Activated B cell treated with CpG ODN at 0.5 μM for 24 hours (primary cell): Measurements from ENCODE around the gene SPATA24. TPM values are rescaled to one million over a fixed set of nuclear protein-coding genes. Genes with fewer than 3 reads are reported as not detected.

Experiments used
- ATAC-seq: fragments of 200-7000 bp; cut with Tn5 transposase; one replicate; pipeline ENCODE4 v1.10.0; 2021; ENCODE audit warnings: low read depth, mild to moderate bottlenecking, moderate library complexity
- CTCF ChIA-PET: fragments of 350-600 bp; sonication (Branson Sonifier 250); formaldehyde crosslinking; loops from one replicate; lab custom pipeline; 2021; ENCODE audit warnings: antibody characterized with exemption; lab: Charles Lee
- POLR2A ChIA-PET: fragments of 350-600 bp; sonication (Branson Sonifier 250); formaldehyde crosslinking; loops from one replicate; lab custom pipeline; 2021; ENCODE audit warnings: antibody characterized with exemption; lab: Charles Lee
- DNase-seq: peaks from one replicate; pipeline ENCODE4 v3.0.0; 2022
- H3K27ac Mint-ChIP-seq: one replicate; pipeline ENCODE4 v1.8.0; 2020; ENCODE audit warnings: mixed read lengths
- H3K27me3 Mint-ChIP-seq: one replicate; pipeline ENCODE4 v1.8.0; 2021; ENCODE audit warnings: mixed read lengths
- H3K36me3 Mint-ChIP-seq: one replicate; pipeline ENCODE4 v1.8.0; 2021; ENCODE audit warnings: low read depth, mixed read lengths
- H3K4me1 Mint-ChIP-seq: one replicate; pipeline ENCODE4 v1.8.0; 2021; ENCODE audit warnings: mixed read lengths
- H3K4me3 Mint-ChIP-seq: one replicate; pipeline ENCODE4 v1.8.0; 2020; ENCODE audit warnings: mild to moderate bottlenecking, mixed read lengths
- H3K9me3 Mint-ChIP-seq: one replicate; pipeline ENCODE4 v1.8.0; 2020; ENCODE audit warnings: mixed read lengths
- intact Hi-C: fragments of 100-400 bp; cut with micrococcal nuclease; formaldehyde crosslinking; loops from one replicate; pipeline ENCODE4 v1.15.1; 2024
- total RNA-seq: library from RNA; stranded (reverse); gene quantifications from 2 replicates; pipeline ENCODE4 v1.2.3, GENCODE V29; 2022
- TF ChIP-seq, protein P1 (sequence below): fragments of 200-600 bp; IDR thresholded peaks from one replicate; pipeline ENCODE4 v1.8.0; 2022; ENCODE audit warnings: antibody characterized with exemption, mild to moderate bottlenecking

Gene SPATA24
- total RNA-seq, 1 donor from 2014 or later = 6.4 TPM

DNA sequence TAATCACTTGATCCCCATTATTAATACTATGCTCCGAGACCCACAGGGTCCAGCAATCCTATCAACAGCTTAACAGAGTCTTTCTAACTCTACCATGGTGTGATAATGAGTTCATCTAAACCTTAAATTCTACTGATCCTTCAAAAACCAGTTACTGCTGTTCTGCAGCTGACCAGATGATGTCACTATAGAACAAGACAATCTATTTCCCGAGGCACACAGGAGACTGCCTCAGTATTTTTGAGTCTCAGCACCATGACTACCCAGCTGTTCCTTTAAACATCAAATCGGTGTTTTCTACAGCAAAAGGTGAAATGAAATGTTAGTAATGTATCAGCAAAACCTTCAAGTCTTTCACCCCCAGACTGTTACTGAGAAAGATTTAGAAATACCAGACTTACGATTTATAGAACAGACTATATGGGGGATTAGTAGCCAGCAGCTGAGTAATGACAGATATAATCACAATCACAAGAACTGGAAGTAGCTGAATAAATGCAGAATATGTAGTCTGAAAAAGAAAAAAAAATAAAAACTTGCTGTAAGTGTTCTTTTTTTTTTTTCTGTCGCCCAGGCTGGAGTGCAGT is 18.5 kb upstream of the SPATA24 start:
- ATAC-seq (peak; percentile 99), DNase-seq (no peak)
- Mint-ChIP-seq H3K27me3 (no peaks in the 10 kb centered on the region), H3K27ac (no peak overlapping the region), H3K9me3 (no peaks in the 10 kb centered on the region), H3K4me3 (no peak overlapping the region), H3K4me1 (peaks cover 5% of the 10 kb centered on the region), H3K36me3 (peaks cover 39% of the 10 kb centered on the region)
- CTCF ChIA-PET = interaction anchor here (0.6 to 8.6 kb wide), 25 partner anchors 13 to 547 kb away, joined by 3 to 131 read pairs (median 4); partner anchors contain the start of genes DNAJC18 and PAIP2
- POLR2A ChIA-PET = interaction anchor here (0.6 to 1.6 kb wide), 4 partner anchors 17 to 142 kb away, joined by 3 to 5 read pairs (median 4); partner anchors contain the start of gene DNAJC18
- intact Hi-C loops = loop anchor here (1.0 to 5.0 kb wide), 9 partner anchors 15 to 442 kb away; no protein-coding TSS in a partner anchor
- TF ChIP-seq, protein P1, sequence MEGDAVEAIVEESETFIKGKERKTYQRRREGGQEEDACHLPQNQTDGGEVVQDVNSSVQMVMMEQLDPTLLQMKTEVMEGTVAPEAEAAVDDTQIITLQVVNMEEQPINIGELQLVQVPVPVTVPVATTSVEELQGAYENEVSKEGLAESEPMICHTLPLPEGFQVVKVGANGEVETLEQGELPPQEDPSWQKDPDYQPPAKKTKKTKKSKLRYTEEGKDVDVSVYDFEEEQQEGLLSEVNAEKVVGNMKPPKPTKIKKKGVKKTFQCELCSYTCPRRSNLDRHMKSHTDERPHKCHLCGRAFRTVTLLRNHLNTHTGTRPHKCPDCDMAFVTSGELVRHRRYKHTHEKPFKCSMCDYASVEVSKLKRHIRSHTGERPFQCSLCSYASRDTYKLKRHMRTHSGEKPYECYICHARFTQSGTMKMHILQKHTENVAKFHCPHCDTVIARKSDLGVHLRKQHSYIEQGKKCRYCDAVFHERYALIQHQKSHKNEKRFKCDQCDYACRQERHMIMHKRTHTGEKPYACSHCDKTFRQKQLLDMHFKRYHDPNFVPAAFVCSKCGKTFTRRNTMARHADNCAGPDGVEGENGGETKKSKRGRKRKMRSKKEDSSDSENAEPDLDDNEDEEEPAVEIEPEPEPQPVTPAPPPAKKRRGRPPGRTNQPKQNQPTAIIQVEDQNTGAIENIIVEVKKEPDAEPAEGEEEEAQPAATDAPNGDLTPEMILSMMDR = no peak

DNA sequence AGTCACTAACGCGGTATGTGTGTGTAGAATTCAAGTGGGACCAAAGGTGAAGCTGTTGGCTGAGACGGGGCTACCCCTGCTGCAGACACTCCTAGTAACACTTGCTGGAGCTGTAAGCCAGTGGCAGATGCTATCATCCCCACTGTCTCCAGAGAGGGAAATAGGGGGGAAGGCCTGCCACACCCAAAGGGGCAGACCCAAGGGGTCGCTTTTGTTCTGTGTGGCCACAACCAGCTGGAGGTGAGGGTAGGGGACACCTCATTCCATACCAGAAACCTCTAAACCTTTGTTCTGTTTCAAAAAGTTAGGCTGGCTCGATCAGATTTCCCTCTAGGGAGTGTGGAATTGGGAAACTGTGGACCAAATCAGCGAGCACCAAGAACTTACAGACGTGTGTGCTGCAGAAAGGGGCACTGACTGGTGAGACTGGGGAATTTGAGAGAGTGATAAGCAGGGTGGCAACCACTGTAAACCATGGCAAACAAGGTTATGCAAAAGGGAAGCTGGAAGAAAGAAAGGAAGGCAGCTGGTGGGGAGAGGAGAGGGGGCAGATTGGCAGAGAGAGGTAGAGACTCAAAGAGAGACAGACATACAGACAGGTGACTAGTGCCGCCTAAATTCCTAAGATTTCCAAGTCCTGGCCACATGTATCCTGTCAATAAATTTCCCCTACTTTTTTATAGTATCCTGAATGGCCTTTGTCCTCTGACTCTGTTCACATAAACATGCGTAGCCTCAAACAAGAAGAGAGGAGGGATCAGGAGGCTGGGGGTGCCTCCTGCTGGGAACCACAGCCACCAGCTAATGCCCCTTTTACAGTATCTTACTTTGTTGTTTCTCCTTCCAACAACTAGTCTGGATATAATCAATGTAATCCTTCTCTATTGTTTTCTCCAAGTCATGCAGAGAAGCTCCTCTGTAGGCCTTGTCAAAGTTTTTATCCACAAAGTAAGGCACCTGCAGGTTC is 15.6 kb upstream of the SPATA24 start:
- Mint-ChIP-seq H3K36me3 (peaks cover 28% of the 10 kb centered on the region), H3K27ac (no peak overlapping the region), H3K9me3 (no peaks in the 10 kb centered on the region), H3K4me1 (peaks cover 5% of the 10 kb centered on the region), H3K27me3 (no peaks in the 10 kb centered on the region), H3K4me3 (no peak overlapping the region)
- ATAC-seq = no peak
- ChIA-PET POLR2A (no interaction called here), CTCF (interaction anchor here (0.9 to 8.6 kb wide), 4 partner anchors 10 to 216 kb away, joined by 3 to 131 read pairs (median 5); no protein-coding TSS in a partner anchor)
- intact Hi-C loops = loop anchor here (5.0 kb wide), 1 partner anchor 193 kb away; no protein-coding TSS in a partner anchor
- TF ChIP-seq, protein P1 = no peak
- no peak for DNase-seq

DNA sequence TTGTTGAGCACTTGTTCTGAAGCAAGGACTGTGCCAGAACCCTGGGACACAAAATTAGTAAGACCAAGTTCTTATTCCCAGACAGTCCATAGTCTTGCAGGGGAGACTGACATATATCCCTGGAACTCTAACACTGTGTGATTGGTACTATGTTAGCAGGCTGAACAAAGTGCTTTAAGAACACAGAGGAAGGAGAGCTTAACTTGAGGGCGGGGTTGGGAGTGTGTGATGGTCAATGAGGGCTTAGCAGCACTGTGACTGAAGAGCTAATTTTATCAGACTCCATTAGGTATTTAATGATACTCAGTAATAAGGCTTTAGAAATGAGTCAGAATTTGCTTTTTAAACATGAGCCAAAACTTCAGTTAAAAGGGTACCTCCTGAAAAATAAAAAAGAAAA is 14.9 kb upstream of the SPATA24 start:
- POLR2A ChIA-PET = no interaction called here
- peaks cover 5% of the 10 kb centered on the region for H3K4me1 Mint-ChIP-seq
- TF ChIP-seq, protein P1 = no peak
- CTCF ChIA-PET = interaction anchor here (0.9 to 8.6 kb wide), 2 partner anchors 97 to 215 kb away, joined by 3 to 131 read pairs; no protein-coding TSS in a partner anchor
- H3K4me3 Mint-ChIP-seq = no peak overlapping the region
- intact Hi-C loops = no loop called here
- no peak for DNase-seq
- H3K36me3 Mint-ChIP-seq = peaks cover 24% of the 10 kb centered on the region
- H3K27me3 Mint-ChIP-seq = no peaks in the 10 kb centered on the region
- H3K9me3 Mint-ChIP-seq = no peaks in the 10 kb centered on the region
- ATAC-seq = no peak
- H3K27ac Mint-ChIP-seq = no peak overlapping the region

DNA sequence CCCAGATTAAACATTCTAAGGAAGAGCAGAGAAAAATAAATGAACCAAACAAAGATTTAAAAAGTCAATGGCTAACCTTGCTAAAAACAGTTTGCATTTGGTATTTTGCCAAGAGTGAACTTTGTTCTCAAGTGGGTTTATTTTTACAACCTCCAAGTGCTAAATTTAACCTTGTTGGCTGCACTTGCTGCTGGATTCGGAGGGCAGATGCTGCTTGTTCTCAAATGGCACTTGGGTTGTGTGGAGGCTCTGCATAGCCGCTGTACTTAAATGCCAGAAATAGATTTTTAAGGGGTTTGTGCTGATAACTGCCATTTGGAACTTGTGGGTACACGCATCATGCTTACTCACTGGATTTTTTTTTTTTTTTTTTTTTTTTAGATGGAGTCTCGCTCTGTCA is 13.3 kb upstream of the SPATA24 start:
- Mint-ChIP-seq H3K4me3 (no peak overlapping the region), H3K4me1 (peaks cover under 1% of the 10 kb centered on the region), H3K27me3 (no peaks in the 10 kb centered on the region), H3K9me3 (no peaks in the 10 kb centered on the region), H3K27ac (no peak overlapping the region), H3K36me3 (peaks cover 23% of the 10 kb centered on the region)
- ATAC-seq = no peak
- TF ChIP-seq, protein P1 = no peak
- intact Hi-C loops = no loop called here
- POLR2A ChIA-PET = no interaction called here
- CTCF ChIA-PET = no interaction called here
- DNase-seq = no peak

DNA sequence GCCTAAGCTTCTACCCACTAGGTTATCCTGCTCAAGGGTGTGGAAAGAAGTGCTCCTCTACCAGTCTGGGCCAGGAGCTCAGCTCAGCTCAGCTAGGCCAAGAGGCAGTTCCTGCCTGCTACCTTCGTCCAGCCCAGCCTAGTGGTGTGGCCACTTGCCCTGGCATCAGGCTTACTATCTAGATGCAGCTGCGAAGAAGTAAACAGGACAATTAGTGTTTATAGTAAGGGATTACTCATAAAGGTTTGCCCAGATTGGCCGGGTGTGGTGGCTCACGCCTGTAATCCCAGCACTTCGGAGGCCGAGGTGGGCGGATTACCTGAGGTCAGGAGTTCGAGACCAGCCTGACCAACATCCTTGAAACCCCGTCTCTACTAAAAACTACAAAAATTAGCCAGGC is 12.8 kb upstream of the SPATA24 start:
- ATAC-seq (no peak), DNase-seq (no peak)
- Mint-ChIP-seq H3K4me1 (no peaks in the 10 kb centered on the region), H3K36me3 (peaks cover 22% of the 10 kb centered on the region), H3K27me3 (no peaks in the 10 kb centered on the region), H3K9me3 (no peaks in the 10 kb centered on the region), H3K27ac (no peak overlapping the region), H3K4me3 (no peak overlapping the region)
- POLR2A ChIA-PET = no interaction called here
- TF ChIP-seq, protein P1 = no peak
- intact Hi-C loops = no loop called here
- CTCF ChIA-PET = no interaction called here
